A673 (cell line): ENCODE data around the gene CTTNBP2. TPM values are rescaled to one million over a fixed set of nuclear protein-coding genes. Genes with fewer than 3 reads are reported as not detected.

Experiments used
- BruUV-seq: library from RNA; stranded (reverse); fragments of 400-500 nt; replicated peaks from 2 replicates; lab custom pipeline; 2021; lab: Mats Ljungman, UMichigan
- CTCF ChIA-PET: fragments of 300-600 bp; sonication (Branson Sonifier 250); formaldehyde crosslinking; loops from one replicate; lab custom pipeline; 2022; ENCODE audit warnings: antibody characterized with exemption; lab: Charles Lee
- POLR2A ChIA-PET: fragments of 300-600 bp; sonication (Branson Sonifier 250); formaldehyde crosslinking; loops from one replicate; lab custom pipeline; 2022; ENCODE audit warnings: antibody characterized with exemption; ENCODE audit not compliant: low non-redundant PET; lab: Charles Lee
- DNase-seq: peaks from one replicate; pipeline ENCODE4 v3.0.0-alpha.2; 2015; ENCODE audit warnings: low spot score
- H3K27ac ChIP-seq: fragments of 200-600 bp; sonication (generic); 2 replicates; pipeline ENCODE4 v1.5.1; 2016; ENCODE audit warnings: mixed run types, low read depth, mild to moderate bottlenecking, mixed read lengths, antibody characterized with exemption, low read length; ENCODE audit not compliant: poor library complexity, severe bottlenecking
- H3K27me3 ChIP-seq: fragments of 200-600 bp; sonication (generic); replicated peaks from 2 replicates; pipeline ENCODE4 v1.6.1; 2017; ENCODE audit warnings: mixed run types, low read depth, mild to moderate bottlenecking, mixed read lengths, antibody characterized with exemption, low read length; ENCODE audit not compliant: insufficient read depth, poor library complexity
- H3K36me3 ChIP-seq: fragments of 200-600 bp; sonication (generic); 2 replicates; pipeline ENCODE4 v1.6.1; 2016; ENCODE audit warnings: mixed run types, mild to moderate bottlenecking, mixed read lengths, antibody characterized with exemption, low read length; ENCODE audit not compliant: insufficient read depth, poor library complexity, severe bottlenecking
- H3K4me1 ChIP-seq: fragments of 200-600 bp; sonication (generic); 2 replicates; pipeline ENCODE4 v1.6.1; 2017; ENCODE audit warnings: mixed run types, mild to moderate bottlenecking, mixed read lengths, antibody characterized with exemption, low read length; ENCODE audit not compliant: insufficient read depth, poor library complexity, severe bottlenecking
- H3K4me3 ChIP-seq: fragments of 200-600 bp; sonication (generic); 2 replicates; pipeline ENCODE4 v1.5.1; 2016; ENCODE audit warnings: low read depth, mixed run types, mild to moderate bottlenecking, mixed read lengths, low read length; ENCODE audit not compliant: poor library complexity, severe bottlenecking
- H3K9me3 ChIP-seq: fragments of 200-600 bp; sonication (generic); 2 replicates; pipeline ENCODE4 v1.6.1; 2016; ENCODE audit warnings: mixed run types, low read depth, mild to moderate bottlenecking, mixed read lengths, antibody characterized with exemption, low read length; ENCODE audit not compliant: poor library complexity, severe bottlenecking
- EZH2 ChIP-seq: fragments of 200-600 bp; sonication (generic); IDR thresholded peaks from 2 replicates; pipeline ENCODE4 v1.6.1; 2017; ENCODE audit warnings: borderline replicate concordance, low read depth, mild to moderate bottlenecking, mixed read lengths, antibody characterized with exemption, low read length; ENCODE audit not compliant: poor library complexity, severe bottlenecking
- intact Hi-C: fragments of 100-400 bp; cut with micrococcal nuclease; formaldehyde crosslinking; loops from one replicate; pipeline ENCODE4 v1.10.0; 2022; ENCODE audit not compliant: unreplicated experiment
- total RNA-seq: library from RNA; stranded (reverse); gene quantifications from 2 replicates; pipeline ENCODE4 v1.2.3, GENCODE V29; 2021
- TF ChIP-seq, protein P1 (sequence below): fragments of 300-800, 200-600 bp; sonication (generic); conservative IDR thresholded peaks from 2 replicates; pipeline ENCODE4 v1.5.1; 2017; ENCODE audit warnings: low read depth, mild to moderate bottlenecking, antibody characterized with exemption, low read length, moderate library complexity, mixed read lengths

The CTTNBP2 gene
- total RNA-seq, 1 experiment from 2014 or later, result 21.8 TPM

DNA sequence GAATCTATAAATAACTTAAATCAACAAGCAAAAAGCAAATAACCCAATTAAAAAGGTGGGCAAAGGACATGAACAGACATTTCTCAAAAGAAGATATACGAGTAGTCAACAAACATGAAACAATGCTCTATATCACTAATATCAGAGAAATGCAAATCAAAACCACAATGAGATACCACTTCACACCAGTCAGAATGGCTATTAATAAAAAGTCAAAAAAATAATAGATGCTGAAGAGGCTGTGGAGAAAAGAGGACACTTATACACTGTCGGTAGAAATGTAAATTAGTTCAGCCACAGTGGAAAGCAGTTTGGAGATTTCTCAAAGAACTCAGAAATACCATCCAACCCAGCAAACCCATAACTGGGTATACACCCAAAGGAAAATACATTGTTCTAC lies 70.6 kb downstream of the CTTNBP2 start:
- Histone ChIP-seq H3K36me3 (no peaks in the 10 kb centered on the region), H3K27me3 (no peaks in the 10 kb centered on the region), H3K4me3 (no peak overlapping the region), H3K27ac (no peak overlapping the region), H3K4me1 (peaks cover 5% of the 10 kb centered on the region), H3K9me3 (no peaks in the 10 kb centered on the region)
- no peak for DNase-seq
- ChIA-PET POLR2A (no interaction called here), CTCF (no interaction called here)
- intact Hi-C loops, result no loop called here
- TF ChIP-seq, protein P1, sequence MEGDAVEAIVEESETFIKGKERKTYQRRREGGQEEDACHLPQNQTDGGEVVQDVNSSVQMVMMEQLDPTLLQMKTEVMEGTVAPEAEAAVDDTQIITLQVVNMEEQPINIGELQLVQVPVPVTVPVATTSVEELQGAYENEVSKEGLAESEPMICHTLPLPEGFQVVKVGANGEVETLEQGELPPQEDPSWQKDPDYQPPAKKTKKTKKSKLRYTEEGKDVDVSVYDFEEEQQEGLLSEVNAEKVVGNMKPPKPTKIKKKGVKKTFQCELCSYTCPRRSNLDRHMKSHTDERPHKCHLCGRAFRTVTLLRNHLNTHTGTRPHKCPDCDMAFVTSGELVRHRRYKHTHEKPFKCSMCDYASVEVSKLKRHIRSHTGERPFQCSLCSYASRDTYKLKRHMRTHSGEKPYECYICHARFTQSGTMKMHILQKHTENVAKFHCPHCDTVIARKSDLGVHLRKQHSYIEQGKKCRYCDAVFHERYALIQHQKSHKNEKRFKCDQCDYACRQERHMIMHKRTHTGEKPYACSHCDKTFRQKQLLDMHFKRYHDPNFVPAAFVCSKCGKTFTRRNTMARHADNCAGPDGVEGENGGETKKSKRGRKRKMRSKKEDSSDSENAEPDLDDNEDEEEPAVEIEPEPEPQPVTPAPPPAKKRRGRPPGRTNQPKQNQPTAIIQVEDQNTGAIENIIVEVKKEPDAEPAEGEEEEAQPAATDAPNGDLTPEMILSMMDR, result no peak
- TF ChIP-seq EZH2, result no peak
- BruUV-seq, result no TSS peak

DNA sequence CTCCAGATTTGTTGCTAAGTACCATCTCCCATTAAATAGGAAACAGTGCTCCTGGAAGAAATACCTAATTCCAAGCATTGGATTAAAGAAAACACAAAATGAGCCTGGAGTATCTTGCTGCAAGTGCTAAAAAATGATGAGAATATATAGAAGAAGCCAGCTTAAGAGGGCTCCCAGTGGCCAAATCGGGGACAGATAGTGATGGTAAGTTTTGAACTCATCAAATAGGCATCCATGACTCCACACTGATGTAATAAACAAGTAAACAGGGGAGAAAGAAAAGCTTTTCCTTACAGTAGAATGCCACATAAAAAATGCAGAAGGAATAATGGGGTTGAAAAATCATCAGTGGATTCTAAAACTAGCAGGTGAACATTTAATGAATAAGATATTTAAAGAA lies 72.4 kb downstream of the CTTNBP2 start:
- CTCF ChIA-PET, result no interaction called here
- BruUV-seq, result no TSS peak

DNA sequence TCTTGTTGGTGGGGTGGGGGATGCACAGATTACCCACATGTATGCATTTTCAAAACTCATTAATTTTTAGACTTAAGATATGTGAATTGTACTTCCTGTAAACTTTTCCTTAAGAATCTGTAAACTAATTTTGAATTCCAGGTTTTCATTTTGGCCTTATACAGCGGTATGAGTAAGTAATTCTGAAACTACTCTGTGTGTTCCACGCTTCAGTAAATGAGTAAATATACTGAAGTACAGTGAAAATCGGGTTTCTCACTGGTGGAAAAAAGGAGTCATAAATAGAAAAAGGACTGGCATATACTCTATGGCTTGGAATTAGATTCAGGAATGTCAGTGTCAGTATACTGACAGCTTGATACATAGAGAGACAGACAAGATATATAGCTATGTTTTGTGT lies 72.8 kb downstream of the CTTNBP2 start:
- H3K4me1 ChIP-seq, result peaks cover 5% of the 10 kb centered on the region
- no peak for DNase-seq
- intact Hi-C loops, result no loop called here
- no peak overlapping the region for H3K4me3 ChIP-seq
- ChIA-PET CTCF (no interaction called here), POLR2A (interaction anchor here (0.7 kb wide), 1 partner anchor 29 kb away, joined by 4 read pairs; no protein-coding TSS in a partner anchor)
- no peaks in the 10 kb centered on the region for H3K9me3 ChIP-seq
- H3K27ac ChIP-seq, result no peak overlapping the region
- H3K27me3 ChIP-seq, result no peaks in the 10 kb centered on the region
- no TSS peak for BruUV-seq
- TF ChIP-seq, protein P1, result no peak
- TF ChIP-seq EZH2, result no peak
- H3K36me3 ChIP-seq, result no peaks in the 10 kb centered on the region

More for the DNA sequence above, 72.4 kb downstream of the CTTNBP2 start:
- H3K4me3 ChIP-seq, result no peak overlapping the region
- no peak overlapping the region for H3K27ac ChIP-seq
- intact Hi-C loops, result no loop called here
- H3K4me1 ChIP-seq, result peaks cover 5% of the 10 kb centered on the region
- POLR2A ChIA-PET, result no interaction called here
- no peaks in the 10 kb centered on the region for H3K27me3 ChIP-seq
- no peaks in the 10 kb centered on the region for H3K36me3 ChIP-seq
- H3K9me3 ChIP-seq, result no peaks in the 10 kb centered on the region
- TF ChIP-seq, protein P1, result no peak
- no peak for TF ChIP-seq EZH2
- DNase-seq, result no peak
